Liver (tissue), 3 donors: ENCODE data around the gene CDH4.

Experiments
- EGR1 ChIP-seq, 2 donors: IDR thresholded peaks; 2 replicates each; pipeline ENCODE4 v1.6.1; 2016 to 2018; ENCODE audit warnings: antibody characterized with exemption in 2 of 2, low read depth in 2 of 2
- FOXA1 ChIP-seq: IDR thresholded peaks from 2 replicates; pipeline ENCODE4 v1.6.1; 2016; ENCODE audit warnings: antibody characterized with exemption
- HNF4A ChIP-seq, 2 donors: conservative IDR thresholded peaks; 2 replicates each; pipeline ENCODE4 v1.6.1; 2016; ENCODE audit warnings: antibody characterized with exemption in 2 of 2, mild to moderate bottlenecking in 2 of 2
- JUND ChIP-seq, 2 donors: IDR thresholded peaks; 2 replicates each; pipeline ENCODE4 v1.6.1; 2016; ENCODE audit warnings: antibody characterized with exemption in 2 of 2
- RAD21 ChIP-seq, 2 donors: IDR thresholded peaks; 2 replicates each; pipeline ENCODE4 v1.6.1; 2016; ENCODE audit warnings: antibody characterized with exemption in 2 of 2, mild to moderate bottlenecking in 2 of 2
- YY1 ChIP-seq: IDR thresholded peaks from 2 replicates; pipeline ENCODE4 v1.6.1; 2016; ENCODE audit warnings: antibody characterized with exemption, mild to moderate bottlenecking
- ZBTB33 ChIP-seq: IDR thresholded peaks from 2 replicates; pipeline ENCODE4 v1.6.1; 2016; ENCODE audit warnings: antibody characterized with exemption
- TF ChIP-seq, protein P1 (sequence below): fragments of 150-350 bp; IDR thresholded peaks from 2 replicates; pipeline ENCODE4 v1.5.1; 2017; ENCODE audit warnings: improper control_type of control experiment, low read depth, low read length; ENCODE audit not compliant: missing input control
- TF ChIP-seq, protein P2 (sequence below): IDR thresholded peaks from 2 replicates; pipeline ENCODE4 v1.6.1; 2016; ENCODE audit warnings: antibody characterized with exemption, mild to moderate bottlenecking
- TF ChIP-seq, protein P3 (sequence below): IDR thresholded peaks from 2 replicates; pipeline ENCODE4 v1.6.1; 2016; ENCODE audit warnings: antibody characterized with exemption
- donor health status: healthy.
- donor health status: healthy.

- TF ChIP-seq, protein P1, sequence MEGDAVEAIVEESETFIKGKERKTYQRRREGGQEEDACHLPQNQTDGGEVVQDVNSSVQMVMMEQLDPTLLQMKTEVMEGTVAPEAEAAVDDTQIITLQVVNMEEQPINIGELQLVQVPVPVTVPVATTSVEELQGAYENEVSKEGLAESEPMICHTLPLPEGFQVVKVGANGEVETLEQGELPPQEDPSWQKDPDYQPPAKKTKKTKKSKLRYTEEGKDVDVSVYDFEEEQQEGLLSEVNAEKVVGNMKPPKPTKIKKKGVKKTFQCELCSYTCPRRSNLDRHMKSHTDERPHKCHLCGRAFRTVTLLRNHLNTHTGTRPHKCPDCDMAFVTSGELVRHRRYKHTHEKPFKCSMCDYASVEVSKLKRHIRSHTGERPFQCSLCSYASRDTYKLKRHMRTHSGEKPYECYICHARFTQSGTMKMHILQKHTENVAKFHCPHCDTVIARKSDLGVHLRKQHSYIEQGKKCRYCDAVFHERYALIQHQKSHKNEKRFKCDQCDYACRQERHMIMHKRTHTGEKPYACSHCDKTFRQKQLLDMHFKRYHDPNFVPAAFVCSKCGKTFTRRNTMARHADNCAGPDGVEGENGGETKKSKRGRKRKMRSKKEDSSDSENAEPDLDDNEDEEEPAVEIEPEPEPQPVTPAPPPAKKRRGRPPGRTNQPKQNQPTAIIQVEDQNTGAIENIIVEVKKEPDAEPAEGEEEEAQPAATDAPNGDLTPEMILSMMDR, result no peak
- TF ChIP-seq HNF4A (conservative IDR thresholded peaks at IDR 0.05) (no peak), YY1 (no peak), JUND (IDR thresholded peaks at IDR 0.05) (no peak), FOXA1 (no peak), RAD21 (IDR thresholded peaks at IDR 0.05) (no peak), ZBTB33 (no peak), EGR1 (IDR thresholded peaks at IDR 0.05; ENCODE audit: low read depth in 2 of 2) (no peak)
- TF ChIP-seq, protein P2, sequence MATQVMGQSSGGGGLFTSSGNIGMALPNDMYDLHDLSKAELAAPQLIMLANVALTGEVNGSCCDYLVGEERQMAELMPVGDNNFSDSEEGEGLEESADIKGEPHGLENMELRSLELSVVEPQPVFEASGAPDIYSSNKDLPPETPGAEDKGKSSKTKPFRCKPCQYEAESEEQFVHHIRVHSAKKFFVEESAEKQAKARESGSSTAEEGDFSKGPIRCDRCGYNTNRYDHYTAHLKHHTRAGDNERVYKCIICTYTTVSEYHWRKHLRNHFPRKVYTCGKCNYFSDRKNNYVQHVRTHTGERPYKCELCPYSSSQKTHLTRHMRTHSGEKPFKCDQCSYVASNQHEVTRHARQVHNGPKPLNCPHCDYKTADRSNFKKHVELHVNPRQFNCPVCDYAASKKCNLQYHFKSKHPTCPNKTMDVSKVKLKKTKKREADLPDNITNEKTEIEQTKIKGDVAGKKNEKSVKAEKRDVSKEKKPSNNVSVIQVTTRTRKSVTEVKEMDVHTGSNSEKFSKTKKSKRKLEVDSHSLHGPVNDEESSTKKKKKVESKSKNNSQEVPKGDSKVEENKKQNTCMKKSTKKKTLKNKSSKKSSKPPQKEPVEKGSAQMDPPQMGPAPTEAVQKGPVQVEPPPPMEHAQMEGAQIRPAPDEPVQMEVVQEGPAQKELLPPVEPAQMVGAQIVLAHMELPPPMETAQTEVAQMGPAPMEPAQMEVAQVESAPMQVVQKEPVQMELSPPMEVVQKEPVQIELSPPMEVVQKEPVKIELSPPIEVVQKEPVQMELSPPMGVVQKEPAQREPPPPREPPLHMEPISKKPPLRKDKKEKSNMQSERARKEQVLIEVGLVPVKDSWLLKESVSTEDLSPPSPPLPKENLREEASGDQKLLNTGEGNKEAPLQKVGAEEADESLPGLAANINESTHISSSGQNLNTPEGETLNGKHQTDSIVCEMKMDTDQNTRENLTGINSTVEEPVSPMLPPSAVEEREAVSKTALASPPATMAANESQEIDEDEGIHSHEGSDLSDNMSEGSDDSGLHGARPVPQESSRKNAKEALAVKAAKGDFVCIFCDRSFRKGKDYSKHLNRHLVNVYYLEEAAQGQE, result no peak
- TF ChIP-seq, protein P3, sequence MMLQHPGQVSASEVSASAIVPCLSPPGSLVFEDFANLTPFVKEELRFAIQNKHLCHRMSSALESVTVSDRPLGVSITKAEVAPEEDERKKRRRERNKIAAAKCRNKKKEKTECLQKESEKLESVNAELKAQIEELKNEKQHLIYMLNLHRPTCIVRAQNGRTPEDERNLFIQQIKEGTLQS, result no peak
These were observed 40.3 kb downstream of the CDH4 start for GRCh38 chr20:61292391-61292790.
